Astrocyte of the spinal cord (primary cell): Measurements from ENCODE around the gene ALDH1L1.

Experiments
- DNase-seq: peaks from one replicate; pipeline ENCODE4 v3.0.0; 2011; ENCODE audit warnings: low read depth, low spot score
- H3K4me3 ChIP-seq: 2 replicates; pipeline ENCODE4 v1.5.1; 2011; ENCODE audit warnings: low read depth, mild to moderate bottlenecking, low read length, moderate library complexity
- CTCF ChIP-seq: IDR thresholded peaks from 2 replicates; pipeline ENCODE4 v1.5.1; 2012; ENCODE audit warnings: low read depth, mild to moderate bottlenecking, low read length, inconsistent platforms
- in situ Hi-C: cut with HindIII; loops from 2 replicates; pipeline ENCODE4 v1.10.0; 2017; ENCODE audit warnings: low sequenced_read_pairs

ALDH1L1 gene

DNA sequence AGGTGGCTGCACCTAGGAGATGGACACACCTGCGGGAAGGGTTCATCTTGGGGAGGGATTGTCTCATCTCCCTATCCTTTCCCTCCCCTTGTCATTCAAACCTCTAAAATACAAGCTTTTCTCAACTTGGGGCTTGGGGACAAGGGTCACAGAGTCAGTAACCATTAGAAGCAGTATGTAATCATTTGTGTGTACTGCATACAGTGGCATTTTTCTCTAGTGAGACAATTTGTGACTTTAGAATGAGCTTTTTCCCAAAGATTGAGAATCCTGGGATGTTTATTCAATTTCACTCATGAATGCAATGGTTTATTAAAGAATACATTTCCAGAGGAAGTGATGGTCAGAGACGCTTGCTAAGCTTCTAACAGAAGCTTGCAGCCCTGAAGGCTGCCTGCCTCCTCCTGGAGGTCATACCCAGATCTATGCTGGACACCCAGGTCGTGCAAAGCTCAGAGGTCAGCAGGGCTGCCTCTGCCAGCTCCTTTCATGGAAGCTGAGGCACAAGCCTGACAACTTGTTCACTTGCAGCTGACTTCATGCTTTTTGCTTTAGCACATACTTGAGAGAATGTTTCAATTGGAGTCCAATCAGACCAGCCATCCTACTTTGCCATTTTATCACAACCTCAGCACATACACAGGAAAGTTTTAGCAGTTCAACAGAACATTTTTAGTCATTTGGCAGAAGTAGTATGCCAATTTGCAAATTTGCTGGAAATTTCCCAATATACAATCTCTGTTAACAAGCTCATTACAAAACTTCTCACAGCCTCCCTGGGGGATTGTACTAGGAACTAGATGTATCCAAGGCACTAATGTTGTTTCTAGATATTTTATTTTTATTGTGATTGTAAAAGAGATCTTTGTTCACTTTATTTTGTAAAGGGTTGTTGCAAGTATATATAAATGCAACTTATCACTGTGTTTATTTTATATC, 25.6 kb upstream of the ALDH1L1 start:
- TF ChIP-seq CTCF: no peak
- H3K4me3 ChIP-seq: no peak overlapping the region
- in situ Hi-C loops: no loop called here
- DNase-seq: no peak

GRCh38 chr3:126202680-126203079, 22.3 kb upstream of the ALDH1L1 start:
- H3K4me3 ChIP-seq: no peak overlapping the region
- no peak for TF ChIP-seq CTCF
- no peak for DNase-seq
- in situ Hi-C loops: no loop called here

GRCh38 chr3:126202276-126202675, 21.9 kb upstream of the ALDH1L1 start:
- no peak for DNase-seq
- no peak for TF ChIP-seq CTCF
- in situ Hi-C loops: no loop called here
- no peak overlapping the region for H3K4me3 ChIP-seq

DNA sequence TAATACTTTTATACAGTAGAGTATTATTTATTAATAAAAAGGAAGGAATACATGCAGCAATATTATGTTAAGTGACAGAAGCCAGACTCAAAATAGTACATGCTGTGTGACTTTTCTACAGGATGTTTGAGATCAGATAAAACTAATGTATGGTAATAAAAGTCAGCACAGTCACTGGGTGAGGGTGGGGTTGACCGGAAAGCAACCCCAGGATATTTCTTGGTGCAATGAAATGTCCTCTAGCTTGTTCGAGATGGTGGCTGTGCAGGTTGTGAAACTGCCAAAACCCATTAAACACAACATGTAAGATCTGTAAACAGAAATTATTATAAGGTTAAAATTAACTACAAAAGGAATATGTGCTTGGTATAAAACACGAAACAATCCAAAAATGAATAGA, 20.8 kb upstream of the ALDH1L1 start:
- no peak for TF ChIP-seq CTCF
- in situ Hi-C loops: no loop called here

GRCh38 chr3:126200534-126200933, 20.1 kb upstream of the ALDH1L1 start:
- no peak for DNase-seq
- in situ Hi-C loops: no loop called here
- H3K4me3 ChIP-seq: no peak overlapping the region
- no peak for TF ChIP-seq CTCF

More for the DNA sequence above, 20.8 kb upstream of the ALDH1L1 start:
- no peak overlapping the region for H3K4me3 ChIP-seq
- no peak for DNase-seq

GRCh38 chr3:126199256-126199655, 18.9 kb upstream of the ALDH1L1 start:
- in situ Hi-C loops: no loop called here
- DNase-seq: no peak
- H3K4me3 ChIP-seq: no peak overlapping the region

More at GRCh38 chr3:126199256-126199655, 18.9 kb upstream of the ALDH1L1 start:
- no peak for TF ChIP-seq CTCF
